ENCODE data around the gene CEP70.
A peak's percentile ranks its signal among the peaks of the same experiment; 100 is the strongest.
"Not testable (repeated sequence)": the region's sequence is repeated elsewhere in the genome, so short reads cannot be mapped to it uniquely, and the experiment has no call there.

The CEP70 gene

GRCh38 chr3:138600100-138600745, 6.2 kb upstream of the CEP70 start:
- TF ChIP-seq CTCF (IDR thresholded peaks at IDR 0.05; ENCODE audit: low read depth, low read length, missing control alignments): no peak
- in situ Hi-C loops (cut with HindIII; ENCODE audit: low sequenced_read_pairs): no loop called here
- no peak overlapping the region for H3K4me3 ChIP-seq (ENCODE audit: low read depth, low read length)
- DNase-seq (ENCODE audit: low read depth): peak; percentile 1

- H3K4me3 ChIP-seq (ENCODE audit: low read depth, low read length): no peak overlapping the region
- DNase-seq (ENCODE audit: low read depth): no peak
- in situ Hi-C loops (cut with HindIII; ENCODE audit: low sequenced_read_pairs): no loop called here
- TF ChIP-seq CTCF (IDR thresholded peaks at IDR 0.05; ENCODE audit: low read depth, low read length, missing control alignments): no peak
These were observed 4.5 kb upstream of the CEP70 start for GRCh38 chr3:138598534-138598933.

- DNase-seq (ENCODE audit: low read depth); H3K4me3 ChIP-seq (ENCODE audit: low read depth, low read length); in situ Hi-C loops (cut with HindIII; ENCODE audit: low sequenced_read_pairs): not testable (repeated sequence)
These were observed 3.3 kb upstream of the CEP70 start for GRCh38 chr3:138597186-138597976.

GRCh38 chr3:138594935-138595610, 1.0 kb upstream of the CEP70 start:
- peak overlapping the region; percentile 88 for H3K4me3 ChIP-seq (ENCODE audit: low read depth, low read length)
- in situ Hi-C loops (cut with HindIII; ENCODE audit: low sequenced_read_pairs): no loop called here
- no peak for DNase-seq (ENCODE audit: low read depth)
- no peak for TF ChIP-seq CTCF (IDR thresholded peaks at IDR 0.05; ENCODE audit: low read depth, low read length, missing control alignments)

GRCh38 chr3:138593488-138594149, 441 bp downstream of the CEP70 start:
- no peak for DNase-seq (ENCODE audit: low read depth)
- H3K4me3 ChIP-seq (ENCODE audit: low read depth, low read length): peak overlapping the region; percentile 88
- no peak for TF ChIP-seq CTCF (IDR thresholded peaks at IDR 0.05; ENCODE audit: low read depth, low read length, missing control alignments)
- in situ Hi-C loops (cut with HindIII; ENCODE audit: low sequenced_read_pairs): no loop called here

GRCh38 chr3:138591392-138591791, 2.7 kb downstream of the CEP70 start:
- H3K4me3 ChIP-seq (ENCODE audit: low read depth, low read length): no peak overlapping the region
- in situ Hi-C loops (cut with HindIII; ENCODE audit: low sequenced_read_pairs): no loop called here
- no peak for DNase-seq (ENCODE audit: low read depth)
- no peak for TF ChIP-seq CTCF (IDR thresholded peaks at IDR 0.05; ENCODE audit: low read depth, low read length, missing control alignments)
